K562 (cell line): ENCODE data around the gene SOX18. TPM values are rescaled to one million over a fixed set of nuclear protein-coding genes. Genes with fewer than 3 reads are reported as not detected.

ENCODE experiments used
- ATAC-seq: fragments of 200-7000 bp; cut with Tn5 transposase; 3 replicates; pipeline ENCODE4 v1.9.1; 2020; ENCODE audit warnings: moderate library complexity
- BruUV-seq: library from RNA; stranded (reverse); fragments of 400-500 nt; replicated peaks from 2 replicates; lab custom pipeline; 2021; lab: Mats Ljungman, UMichigan
- CTCF ChIA-PET: fragments of 300-600 bp; formaldehyde crosslinking; extraction: SDS; loops from one replicate; lab custom pipeline; 2021; ENCODE audit warnings: low intra/inter-chr PET ratio; lab: Yijun Ruan, JAX
- POLR2A ChIA-PET: fragments of 300-600, 350-650 bp; sonication (Branson Sonifier 250); formaldehyde crosslinking; extraction: SDS; loops from one replicate; lab custom pipeline; 2021; ENCODE audit warnings: antibody characterized with exemption, inconsistent platforms; lab: Yijun Ruan, JAX
- DNase-seq, 4 experiments: peaks; one replicate each; pipeline versions ENCODE4 v3.0.0 to v3.0.0-alpha.2; 2011 to 2018; ENCODE audit warnings: low spot score in 3 of 4, mixed read lengths in 3 of 4; ENCODE audit errors: extremely low read depth in 1 of 4
- FAIRE-seq: peaks from 2 replicates; lab custom pipeline; 2011; peaks lifted over from hg19 to GRCh38; lab: Jason Lieb, UNC
- H2AFZ ChIP-seq: 2 replicates; pipeline ENCODE4 v1.6.0; 2011; ENCODE audit warnings: low read depth, low read length, control low read depth, inconsistent platforms
- H3K27ac ChIP-seq: fragments of 200-600 bp; 3 replicates; pipeline ENCODE4 v1.8.0; 2011; ENCODE audit warnings: low read depth, mild to moderate bottlenecking, control low read depth, inconsistent platforms, low read length, moderate library complexity, mixed read lengths; ENCODE audit errors: extremely low read depth
- H3K27me3 ChIP-seq, 2 experiments: fragments of 300-600 bp in 1 of 2; 2 replicates in 1 of 2; 3 replicates in 1 of 2; pipeline versions ENCODE4 v1.6.0 to v1.8.0; 2011; ENCODE audit warnings: inconsistent platforms in 2 of 2, low read length in 2 of 2, mild to moderate bottlenecking in 1 of 2, mixed read lengths in 1 of 2, moderate library complexity in 1 of 2; ENCODE audit not compliant: control insufficient read depth in 2 of 2, insufficient read depth in 2 of 2
- H3K36me3 ChIP-seq: fragments of 300-600 bp; 3 replicates; pipeline ENCODE4 v1.8.0; 2011; ENCODE audit warnings: mild to moderate bottlenecking, low read length, inconsistent platforms; ENCODE audit not compliant: control insufficient read depth, insufficient read depth
- H3K4me1 ChIP-seq, 2 experiments: fragments of 200-600 bp in 1 of 2; replicated peaks in 1 of 2; 2 replicates in 1 of 2; 3 replicates in 1 of 2; pipeline versions ENCODE4 v1.5.1 to v1.8.0; 2011; ENCODE audit warnings: inconsistent platforms in 2 of 2, low read length in 2 of 2, mild to moderate bottlenecking in 1 of 2, mixed read lengths in 1 of 2, moderate library complexity in 1 of 2; ENCODE audit not compliant: control insufficient read depth in 2 of 2, insufficient read depth in 2 of 2
- H3K4me2 ChIP-seq: 2 replicates; pipeline ENCODE4 v1.6.1; 2011; ENCODE audit warnings: low read length, control low read depth, inconsistent platforms, mixed read lengths; ENCODE audit not compliant: insufficient read depth
- H3K4me3 ChIP-seq: fragments of 200-600 bp; sonication (generic), shearing (Covaris generic); 2 replicates; pipeline ENCODE4 v1.5.1; 2016; ENCODE audit warnings: control low read depth, inconsistent platforms
- H3K79me2 ChIP-seq: fragments of 200-600 bp; 3 replicates; pipeline ENCODE4 v1.8.0; 2011; ENCODE audit warnings: low read length, inconsistent platforms; ENCODE audit not compliant: control insufficient read depth, insufficient read depth
- H3K9ac ChIP-seq, 2 experiments: 2 replicates each; pipeline versions ENCODE4 v1.6.0 to v1.6.1; 2011; ENCODE audit warnings: low read depth in 2 of 2, low read length in 2 of 2, control low read depth in 1 of 2, inconsistent platforms in 1 of 2, mild to moderate bottlenecking in 1 of 2, mixed read lengths in 1 of 2; ENCODE audit not compliant: insufficient read depth in 1 of 2
- H3K9me1 ChIP-seq: one replicate; pipeline ENCODE4 v1.6.0; 2011; ENCODE audit warnings: inconsistent platforms, mild to moderate bottlenecking, low read length, moderate library complexity; ENCODE audit not compliant: control insufficient read depth, insufficient read depth
- H3K9me3 ChIP-seq: replicated peaks from 2 replicates; pipeline ENCODE4 v1.5.1; 2011; ENCODE audit warnings: low read depth, low read length, inconsistent platforms; ENCODE audit not compliant: control insufficient read depth, insufficient read depth
- H4K20me1 ChIP-seq: replicated peaks from 2 replicates; pipeline ENCODE4 v1.6.1; 2011; ENCODE audit warnings: low read length, inconsistent platforms, mixed read lengths; ENCODE audit not compliant: control insufficient read depth, insufficient read depth
- DMBX1 ChIP-seq: fragments of 250-450 bp; sonication (Bioruptor Pico); IDR thresholded peaks from 2 replicates; pipeline ENCODE4 v1.8.0; 2022; ENCODE audit warnings: inconsistent platforms, mild to moderate bottlenecking, moderate library complexity, borderline replicate concordance
- FOSL1 ChIP-seq: fragments of 200-800 bp; sonication (Bioruptor generic); conservative IDR thresholded peaks from 2 replicates; pipeline ENCODE4 v1.6.1; 2016; ENCODE audit warnings: missing genetic modification characterization, missing compliant biosample characterization
- GTF2B ChIP-seq: IDR thresholded peaks from 2 replicates; pipeline ENCODE4 v1.6.1; 2011; ENCODE audit not compliant: insufficient read length; ENCODE audit errors: extremely low read depth
- HDGF ChIP-seq: fragments of 450-650 bp; IDR thresholded peaks from 2 replicates; pipeline ENCODE4 v1.6.1; 2016
- HMGN3 ChIP-seq: IDR thresholded peaks from 2 replicates; pipeline ENCODE4 v1.6.1; 2011; ENCODE audit warnings: borderline replicate concordance, low read depth, mild to moderate bottlenecking, mixed read lengths, low read length; ENCODE audit not compliant: insufficient read length; ENCODE audit errors: extremely low read depth
- JUN ChIP-seq, 2 experiments: sonication (generic) in 1 of 2; formaldehyde crosslinking in 1 of 2; IDR thresholded peaks; 2 replicates each; pipeline versions ENCODE4 v1.6.1 to v1.8.0; 2012 to 2022; ENCODE audit warnings: borderline replicate concordance in 2 of 2, mild to moderate bottlenecking in 2 of 2, improper control_type of control experiment in 1 of 2, low read depth in 1 of 2, low read length in 1 of 2, missing genetic modification reagents in 1 of 2
- JUND ChIP-seq, 2 experiments: IDR thresholded peaks; 2 replicates in 1 of 2; 3 replicates in 1 of 2; pipeline ENCODE4 v1.6.1; 2011; ENCODE audit warnings: borderline replicate concordance in 2 of 2, low read depth in 2 of 2, low read length in 2 of 2, improper control_type of control experiment in 1 of 2, missing biosample characterization in 1 of 2, missing genetic modification characterization in 1 of 2, missing genetic modification reagents in 1 of 2
- MBD2 ChIP-seq: sonication (generic); IDR thresholded peaks from 2 replicates; pipeline ENCODE4 v1.6.1; 2016; ENCODE audit warnings: low read depth, borderline replicate concordance
- NCOA1 ChIP-seq: fragments of 450-650 bp; IDR thresholded peaks from 2 replicates; pipeline ENCODE4 v1.6.1; 2016; ENCODE audit warnings: low read depth
- NFE2 ChIP-seq: IDR thresholded peaks from 2 replicates; pipeline ENCODE4 v1.6.1; 2014; ENCODE audit warnings: antibody characterized with exemption, low read depth
- NR1H2 ChIP-seq: sonication (generic); formaldehyde crosslinking; IDR thresholded peaks from 2 replicates; pipeline ENCODE4 v1.4.0; 2020; ENCODE audit warnings: mild to moderate bottlenecking, missing genetic modification reagents
- TAF15 ChIP-seq: fragments of 200-400 bp; formaldehyde crosslinking; IDR thresholded peaks from 2 replicates; pipeline ENCODE4 v1.6.1; 2017; ENCODE audit warnings: mild to moderate bottlenecking, low read depth, low read length, moderate library complexity
- TAL1 ChIP-seq: fragments of 450-650 bp; IDR thresholded peaks from 2 replicates; pipeline ENCODE4 v1.6.1; 2016; ENCODE audit warnings: mild to moderate bottlenecking
- TBP ChIP-seq: optimal IDR thresholded peaks from 2 replicates; pipeline ENCODE3; 2011; ENCODE audit warnings: low read depth, low read length, improper control_type of control experiment
- ZFPM2 ChIP-seq: fragments of 250-450 bp; sonication (Bioruptor Pico); IDR thresholded peaks from 2 replicates; pipeline ENCODE4 v1.5.1; 2022; ENCODE audit warnings: mild to moderate bottlenecking
- ZFX ChIP-seq: sonication (generic); formaldehyde crosslinking; IDR thresholded peaks from 2 replicates; pipeline ENCODE4 v1.8.0; 2022; ENCODE audit warnings: mild to moderate bottlenecking, missing genetic modification reagents, moderate library complexity
- ZNF174 ChIP-seq: fragments of 250-450 bp; sonication (Bioruptor Pico); IDR thresholded peaks from 2 replicates; pipeline ENCODE4 v1.4.0; 2020; ENCODE audit warnings: mild to moderate bottlenecking
- ZNF175 ChIP-seq: fragments of 200-800 bp; sonication (Bioruptor generic); IDR thresholded peaks from 2 replicates; pipeline ENCODE4 v1.6.1; 2016; ENCODE audit warnings: low read depth, mild to moderate bottlenecking, missing genetic modification characterization, missing compliant biosample characterization
- ZNF184 ChIP-seq: sonication (generic); formaldehyde crosslinking; IDR thresholded peaks from 2 replicates; pipeline ENCODE4 v1.5.0; 2020; ENCODE audit warnings: missing genetic modification reagents
- WGBS: fragments of 100-300 bp; shearing (Covaris generic); methylation state at CpG from one replicate; pipeline ENCODE4 v1.1.6; 2016; ENCODE audit warnings: low coverage, mixed read lengths; ENCODE audit not compliant: insufficient coverage; ENCODE audit errors: missing lambda C conversion rate; 5-methylcytosine and 5-hydroxymethylcytosine counted together
- in situ Hi-C: fragments of 300-500 bp; cut with MboI; formaldehyde crosslinking; loops from 4 replicates; pipeline ENCODE4 v1.15.0; 2018; ENCODE audit warnings: inconsistent platforms, mixed read lengths
- intact Hi-C: fragments of 100-400 bp; cut with micrococcal nuclease; formaldehyde crosslinking; loops from 2 replicates; pipeline ENCODE4 v1.14.2; 2022
- polyA plus RNA-seq, 8 experiments: library from polyadenylated mRNA; depleted of rRNA in 4 of 8; stranded (reverse) in 5 of 8; unstranded in 3 of 8; fragments of >200 nt; fragmentation: Nextera tagmentation in 2 of 8; fragmentation: Illumina TruSeq in 1 of 8; extraction: Ambion mirVana in 2 of 8; extraction: Trizol in 1 of 8; gene quantifications; 2 replicates each; pipeline versions ENCODE4 v1.2.1 to v1.2.3, GENCODE V29; 2011 to 2014; ENCODE audit warnings: inconsistent platforms in 1 of 8, missing spikeins in 1 of 8
- total RNA-seq, 7 experiments: library from RNA; depleted of rRNA in 6 of 7; stranded (reverse); fragments of >200 nt in 6 of 7; fragmentation: Illumina TruSeq in 2 of 7; extraction: Trizol in 2 of 7; gene quantifications; 2 replicates each; pipeline versions ENCODE4 v1.2.1 to v1.2.3, GENCODE V29; 2011 to 2021; ENCODE audit warnings: low replicate concordance in 1 of 7

The SOX18 gene
- total and polyA plus RNA-seq, 9 of the 15 experiments (the other 6 are each of a cell fraction or from before 2014, with no cell fraction given): 0.15 to 19.8 (median 0.33) TPM

- TF ChIP-seq JUN (IDR thresholded peaks at IDR 0.05; ENCODE audit: borderline replicate concordance, low read depth, low read length): no peak
- TF ChIP-seq JUN (CRISPR knock-in tag; IDR thresholded peaks at IDR 0.05; ENCODE audit: borderline replicate concordance): 0 out of 2 replicates have a peak, but pooled peaks have one; percentile 41
- TF ChIP-seq ZNF184 (CRISPR knock-in tag): no peak
- TF ChIP-seq JUND (IDR thresholded peaks at IDR 0.05; ENCODE audit: borderline replicate concordance, low read depth, low read length): no peak
- TF ChIP-seq JUND (tag; IDR thresholded peaks at IDR 0.05; ENCODE audit: borderline replicate concordance, low read depth, low read length): no peak
- TF ChIP-seq, all 486 proteins: peak for 11
These were observed 14.1 kb upstream of the SOX18 start (continued) for GRCh38 chr20:64063389-64064144.

DNA sequence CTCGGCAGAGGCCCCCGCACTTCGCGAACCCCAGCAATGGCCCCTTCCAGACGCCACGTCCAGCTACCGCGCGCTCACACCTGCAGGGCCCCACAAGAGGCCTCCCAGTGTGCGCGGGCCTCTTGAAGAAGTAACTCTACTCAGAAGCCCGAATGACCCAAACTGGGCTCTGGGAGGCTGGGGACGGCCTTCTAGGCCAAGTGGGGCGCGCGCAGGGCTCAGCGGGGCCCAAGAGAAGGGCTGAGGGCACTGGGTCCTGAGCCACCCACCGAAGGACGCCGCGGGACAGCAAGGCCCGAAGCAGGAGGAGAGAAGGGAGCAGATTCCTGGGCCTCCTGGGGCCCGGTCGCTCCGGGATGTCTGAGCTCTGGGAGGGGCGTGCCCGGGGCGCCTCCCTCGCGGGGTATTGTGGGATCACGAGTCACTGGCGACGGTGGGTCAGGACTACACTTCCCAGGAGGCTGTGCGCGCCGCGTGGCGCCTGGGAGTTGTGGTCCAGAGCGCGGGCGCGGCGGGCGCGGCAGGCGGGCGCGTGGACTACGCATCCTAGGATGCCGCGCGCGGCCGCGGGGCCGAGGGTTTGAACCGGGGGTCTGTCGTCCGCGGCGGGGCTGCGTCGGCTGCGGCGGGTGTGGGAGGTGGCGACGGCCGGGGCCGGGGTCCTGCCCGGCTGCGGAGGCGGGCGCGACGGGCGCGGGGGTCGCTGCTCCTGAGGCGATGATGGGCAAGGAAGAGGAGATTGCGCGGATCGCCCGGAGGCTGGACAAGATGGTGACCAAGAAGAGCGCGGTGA lies 13.4 kb upstream of the SOX18 start, which contains the start of gene TCEA2:
TCEA2 (plus strand) TSS at position 603 of the 793 bp plus-strand sequence; CDS start at position 718, 115 bp downstream.
- ChIA-PET POLR2A (interaction anchor here (0.6 to 1.2 kb wide), 10 partner anchors 8 to 542 kb away, joined by 3 to 6 read pairs (median 4); partner anchors contain the start of genes LIME1, OPRL1 and PPDPF), CTCF (interaction anchor here (0.6 kb wide), 1 partner anchor 44 kb away, joined by 4 read pairs; no protein-coding TSS in a partner anchor)
- peaks cover 34 to 64% of the 10 kb centered on the region in 2 experiments for H3K4me1 ChIP-seq
- FAIRE-seq (peak; percentile 96), ATAC-seq (peak; percentile 96), DNase-seq (peak; percentile 94 to 98 (median 96))
- H3K9me3 ChIP-seq: no peaks in the 10 kb centered on the region
- intact Hi-C loops (no loop called here), in situ Hi-C loops (no loop called here)
- H3K4me2 ChIP-seq: peak within 1 kb of the TSS; percentile 80
- WGBS: 15% methylated on average over 47 of the region's 85 CpGs
- H3K4me3 ChIP-seq: peak within 1 kb of the TSS; percentile 97
- peak within 1 kb of the TSS; percentile 55 for H3K27ac ChIP-seq
- H4K20me1 ChIP-seq: no peaks in the 10 kb centered on the region
- H3K36me3 ChIP-seq: no peaks in the 10 kb centered on the region
- BruUV-seq: TSS peak; percentile 84
- H3K9me1 ChIP-seq: peaks cover 3% of the 10 kb centered on the region
- peak within 1 kb of the TSS; percentile 72 to 91 for H3K9ac ChIP-seq
- no peaks in the 10 kb centered on the region for H3K27me3 ChIP-seq
- peaks cover 4% of the 10 kb centered on the region; the same call in 2 of the 3 replicates for H3K79me2 ChIP-seq
- H2AFZ ChIP-seq: peak within 1 kb of the TSS; percentile 86
- TF ChIP-seq ZNF174 (CRISPR knock-in tag) (no peak; the same call in 1 of the 2 replicates), TAL1 (no peak), FOSL1 (tag) (0 out of 2 replicates have a peak, but pooled peaks have one; percentile 18), ZFX (CRISPR knock-in tag) (peak; percentile 100), NCOA1 (no peak), NR1H2 (CRISPR knock-in tag) (no peak), GTF2B (no peak), ZNF175 (CRISPR knock-in tag) (peak; percentile 94), TAF15 (no peak), ZFPM2 (CRISPR knock-in tag) (no peak), DMBX1 (CRISPR knock-in tag) (peak; percentile 96), MBD2 (peak; percentile 96), HMGN3 (no peak), NFE2 (0 out of 2 replicates have a peak, but pooled peaks have one; percentile 13), HDGF (no peak), TBP (peak; percentile 33)
